HFFc6 (cell line): ENCODE data around the gene LENEP. TPM values are rescaled to one million over a fixed set of nuclear protein-coding genes. Genes with fewer than 3 reads are reported as not detected.

Experiments used
- DNase-seq: peaks from one replicate; pipeline ENCODE4 v3.0.0-alpha.2; 2018
- H3K27ac Mint-ChIP-seq: 2 replicates; pipeline ENCODE4 v1.8.0; 2020; ENCODE audit warnings: mild to moderate bottlenecking, mixed read lengths
- H3K27me3 Mint-ChIP-seq: 2 replicates; pipeline ENCODE4 v1.8.0; 2021; ENCODE audit warnings: mild to moderate bottlenecking, moderate library complexity, mixed read lengths; ENCODE audit not compliant: insufficient read depth
- H3K36me3 Mint-ChIP-seq: 2 replicates; pipeline ENCODE4 v1.8.0; 2021; ENCODE audit warnings: low read depth, mixed read lengths
- H3K4me1 Mint-ChIP-seq: 2 replicates; pipeline ENCODE4 v1.8.0; 2020; ENCODE audit warnings: low read depth, mixed read lengths
- H3K4me3 Mint-ChIP-seq: 2 replicates; pipeline ENCODE4 v1.8.0; 2020; ENCODE audit warnings: mild to moderate bottlenecking, moderate library complexity, mixed read lengths
- H3K9me3 Mint-ChIP-seq: 2 replicates; pipeline ENCODE4 v1.8.0; 2020; ENCODE audit warnings: mild to moderate bottlenecking, mixed read lengths
- total RNA-seq, 6 experiments: library from RNA; stranded (reverse); fragmentation: NEBNext Ultra II Directional; extraction: Animal tissue kit (Norgen Biotek cat#: 25700); gene quantifications; 2 replicates in 1 of 6; 3 replicates in 5 of 6; pipeline ENCODE4 v1.2.3, GENCODE V29; 2021
- TF ChIP-seq, protein P1 (sequence below): fragments of 200-600 bp; sonication (generic); IDR thresholded peaks from 2 replicates; pipeline ENCODE4 v1.5.0; 2021; ENCODE audit warnings: antibody characterized with exemption, mild to moderate bottlenecking

The LENEP gene
- total RNA-seq, 6 experiments from 2014 or later, result 0.46 TPM; not detected in 5

DNA sequence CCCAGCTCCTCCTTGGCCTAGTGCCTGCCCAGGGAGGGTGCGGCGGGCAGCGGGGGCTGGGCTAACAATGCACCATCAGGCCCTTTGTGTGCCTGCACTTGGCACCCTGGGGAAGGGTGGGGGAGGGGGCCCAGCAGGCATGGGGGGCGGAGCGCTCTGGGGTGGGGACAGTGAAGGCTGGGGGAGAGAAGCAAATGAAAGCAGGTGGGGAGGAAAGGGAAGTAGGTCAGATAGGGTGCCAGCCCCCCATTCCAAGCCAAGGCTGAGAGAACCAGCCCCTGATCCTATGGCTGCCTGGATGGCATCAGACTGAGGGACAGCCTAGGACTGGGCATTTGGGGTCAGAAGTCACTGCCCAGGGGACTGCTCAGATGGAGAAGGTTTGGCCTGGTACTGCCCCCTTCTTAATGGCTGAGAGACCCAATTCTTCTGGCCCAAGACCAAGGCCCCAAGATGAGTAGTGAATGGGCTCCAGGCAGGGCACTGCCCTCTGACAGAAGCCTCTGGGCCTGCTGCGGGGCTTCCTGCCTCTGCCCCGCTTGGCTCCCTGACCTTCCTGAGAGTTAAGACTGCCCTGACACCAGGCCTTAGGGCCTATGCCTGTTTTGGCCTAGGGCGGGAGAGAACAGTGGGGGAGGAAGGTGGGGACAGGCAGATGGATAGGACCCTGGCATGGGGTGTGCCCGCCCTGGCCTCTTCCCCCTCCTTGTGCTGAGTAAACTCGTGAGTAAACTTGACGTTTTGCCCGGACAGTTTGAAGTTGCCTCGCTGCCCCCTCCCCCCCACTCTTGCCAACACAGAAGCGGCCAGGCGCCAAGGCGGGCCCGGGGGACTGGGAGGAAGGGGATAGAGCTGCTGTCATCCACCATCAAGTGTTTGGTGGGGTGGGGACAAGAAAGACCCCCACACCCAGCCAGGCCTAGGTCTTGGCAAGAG lies 12.0 kb downstream of the LENEP start:
- Mint-ChIP-seq H3K27me3 (no peaks in the 10 kb centered on the region; the same call in 1 of the 2 replicates), H3K27ac (peak overlapping the region; percentile 65), H3K4me1 (peaks cover 22% of the 10 kb centered on the region), H3K36me3 (no peaks in the 10 kb centered on the region), H3K9me3 (no peaks in the 10 kb centered on the region), H3K4me3 (no peak overlapping the region)
- no peak for DNase-seq
- TF ChIP-seq, protein P1, sequence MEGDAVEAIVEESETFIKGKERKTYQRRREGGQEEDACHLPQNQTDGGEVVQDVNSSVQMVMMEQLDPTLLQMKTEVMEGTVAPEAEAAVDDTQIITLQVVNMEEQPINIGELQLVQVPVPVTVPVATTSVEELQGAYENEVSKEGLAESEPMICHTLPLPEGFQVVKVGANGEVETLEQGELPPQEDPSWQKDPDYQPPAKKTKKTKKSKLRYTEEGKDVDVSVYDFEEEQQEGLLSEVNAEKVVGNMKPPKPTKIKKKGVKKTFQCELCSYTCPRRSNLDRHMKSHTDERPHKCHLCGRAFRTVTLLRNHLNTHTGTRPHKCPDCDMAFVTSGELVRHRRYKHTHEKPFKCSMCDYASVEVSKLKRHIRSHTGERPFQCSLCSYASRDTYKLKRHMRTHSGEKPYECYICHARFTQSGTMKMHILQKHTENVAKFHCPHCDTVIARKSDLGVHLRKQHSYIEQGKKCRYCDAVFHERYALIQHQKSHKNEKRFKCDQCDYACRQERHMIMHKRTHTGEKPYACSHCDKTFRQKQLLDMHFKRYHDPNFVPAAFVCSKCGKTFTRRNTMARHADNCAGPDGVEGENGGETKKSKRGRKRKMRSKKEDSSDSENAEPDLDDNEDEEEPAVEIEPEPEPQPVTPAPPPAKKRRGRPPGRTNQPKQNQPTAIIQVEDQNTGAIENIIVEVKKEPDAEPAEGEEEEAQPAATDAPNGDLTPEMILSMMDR, result no peak

DNA sequence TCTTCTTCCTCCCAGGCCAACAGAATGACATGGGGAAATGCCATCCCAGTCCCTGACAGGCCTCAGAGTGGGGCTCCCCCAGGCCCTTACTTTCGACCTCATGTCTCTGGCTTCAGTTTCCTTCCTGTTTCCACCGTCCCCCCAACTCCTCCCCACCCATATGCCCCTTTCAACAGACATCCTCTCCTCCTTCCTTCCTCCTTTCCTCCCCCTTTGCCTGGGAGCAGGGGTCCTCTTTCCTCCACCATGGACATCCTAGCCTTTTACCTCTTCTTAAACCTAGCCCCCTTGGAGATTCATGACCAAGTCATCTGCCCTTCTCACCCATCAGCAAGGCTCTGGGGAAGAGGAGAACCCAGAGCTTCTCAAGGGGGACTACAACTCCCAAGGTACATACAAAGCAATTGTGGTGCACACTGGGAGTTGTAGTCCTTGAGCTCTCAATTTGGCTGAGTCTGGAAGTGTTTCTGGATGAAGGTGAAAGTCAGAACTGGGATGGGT lies 13.3 kb downstream of the LENEP start:
- Mint-ChIP-seq H3K9me3 (no peaks in the 10 kb centered on the region), H3K36me3 (no peaks in the 10 kb centered on the region), H3K27ac (peak overlapping the region; percentile 65; the same call in 1 of the 2 replicates), H3K27me3 (no peaks in the 10 kb centered on the region; the same call in 1 of the 2 replicates), H3K4me3 (no peak overlapping the region), H3K4me1 (peaks cover 21% of the 10 kb centered on the region)
- TF ChIP-seq, protein P1, result no peak
- DNase-seq, result no peak

DNA sequence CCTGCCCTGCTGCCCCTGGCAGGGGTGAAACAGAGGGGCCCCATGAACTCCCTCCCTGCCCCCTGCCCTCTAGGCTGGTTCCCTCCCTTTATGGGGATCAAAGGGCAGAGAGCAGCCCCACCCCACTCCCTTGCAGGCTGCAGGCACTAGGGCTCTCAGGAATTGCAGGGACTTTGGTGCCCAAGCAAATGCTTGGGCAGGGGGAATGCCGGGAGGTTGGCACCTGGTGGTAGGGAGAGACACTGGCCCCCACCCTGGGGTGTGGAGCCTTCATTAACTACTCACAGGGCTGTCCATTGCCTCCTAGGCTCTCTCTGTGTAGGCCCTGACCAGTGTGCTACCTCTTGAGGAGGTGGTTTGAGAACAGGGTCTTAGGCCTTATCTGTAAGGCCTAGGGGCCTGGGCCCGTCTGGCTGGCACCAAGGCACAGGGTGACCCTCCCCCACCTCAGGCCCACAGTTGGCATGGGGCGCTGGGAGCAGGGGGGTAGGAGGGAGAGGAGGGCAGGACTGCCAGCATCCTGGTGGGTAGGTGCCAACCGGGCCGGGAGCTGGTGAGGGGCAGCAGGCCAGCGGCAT lies 14.0 kb downstream of the LENEP start:
- Mint-ChIP-seq H3K4me1 (peaks cover 21% of the 10 kb centered on the region), H3K4me3 (no peak overlapping the region), H3K9me3 (no peaks in the 10 kb centered on the region), H3K27me3 (no peaks in the 10 kb centered on the region; the same call in 1 of the 2 replicates), H3K36me3 (no peaks in the 10 kb centered on the region), H3K27ac (no peak overlapping the region)
- no peak for DNase-seq
- TF ChIP-seq, protein P1, result no peak

DNA sequence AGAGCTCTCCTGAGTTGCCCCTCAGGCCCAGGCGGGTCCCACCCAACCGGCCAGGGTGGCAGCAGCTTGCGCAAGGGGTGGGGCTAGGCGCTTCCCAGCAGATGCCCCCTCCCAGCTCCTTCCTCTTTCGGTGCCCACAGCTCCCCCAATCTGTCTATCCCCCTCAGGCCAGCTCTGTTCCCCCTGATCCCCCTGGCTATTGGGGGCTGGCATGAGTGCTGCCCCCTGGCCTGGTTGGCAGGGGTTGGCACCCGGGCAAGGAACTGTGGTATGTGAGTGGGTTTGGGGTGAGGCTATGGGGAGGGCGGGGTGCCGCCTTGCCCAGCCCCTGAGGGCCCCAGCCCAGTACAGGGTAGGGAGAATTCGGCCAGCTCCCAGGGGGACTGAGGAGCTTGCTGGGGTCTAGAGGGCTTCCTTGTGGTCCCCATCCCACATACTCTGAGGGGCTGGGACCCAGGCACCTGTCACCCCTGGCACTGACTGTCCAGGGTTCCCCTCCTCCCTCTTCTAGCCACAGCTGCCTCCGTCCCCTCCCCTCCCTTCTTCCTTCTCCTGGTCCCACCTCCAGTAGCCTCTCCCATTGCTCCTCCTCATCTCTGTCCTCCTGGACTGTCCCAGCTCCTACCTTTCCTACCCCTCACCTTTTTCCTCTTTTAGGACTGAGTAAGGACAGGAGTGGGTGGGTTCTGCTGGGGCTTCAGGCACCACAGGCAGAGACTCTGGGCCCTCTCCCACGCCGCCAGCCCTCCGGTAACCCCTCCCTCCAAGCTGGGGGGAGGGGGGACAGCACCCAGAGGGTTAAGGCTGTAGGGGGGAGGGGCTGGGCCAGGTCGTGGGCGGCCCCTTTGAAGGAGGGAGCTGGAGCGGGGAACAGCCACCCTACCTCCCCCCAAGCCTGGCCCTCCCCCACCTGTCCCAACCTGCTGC lies 14.9 kb downstream of the LENEP start:
- Mint-ChIP-seq H3K4me3 (no peak overlapping the region), H3K4me1 (peaks cover 21% of the 10 kb centered on the region), H3K27me3 (no peaks in the 10 kb centered on the region; the same call in 1 of the 2 replicates), H3K27ac (no peak overlapping the region), H3K36me3 (no peaks in the 10 kb centered on the region), H3K9me3 (no peaks in the 10 kb centered on the region)
- TF ChIP-seq, protein P1, result no peak
- DNase-seq, result no peak

DNA sequence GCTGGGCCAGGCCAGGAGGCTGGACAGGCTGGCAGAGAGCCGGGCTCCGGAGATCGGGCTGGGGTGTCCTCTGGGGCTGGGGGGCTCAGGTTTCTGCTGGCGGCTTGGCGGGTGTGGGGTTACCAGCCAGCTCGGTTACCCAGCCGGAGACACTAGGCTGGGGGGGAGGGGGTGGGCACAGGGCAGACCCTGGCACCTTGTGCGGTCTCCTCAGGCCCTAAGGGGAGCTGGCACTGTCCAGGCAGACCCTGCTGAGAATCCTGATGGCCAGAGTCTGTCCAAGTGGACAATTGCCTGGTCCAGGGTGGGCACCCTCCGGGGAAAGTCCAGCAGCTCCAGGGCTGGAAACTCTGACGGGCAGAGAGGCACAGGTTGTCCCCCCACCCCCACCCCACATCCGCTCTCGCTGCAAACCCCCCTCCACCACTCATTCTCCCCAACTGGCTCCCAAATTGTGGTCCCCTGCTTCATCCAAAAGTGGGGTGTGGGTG lies 15.9 kb downstream of the LENEP start:
- Mint-ChIP-seq H3K27me3 (no peaks in the 10 kb centered on the region; the same call in 1 of the 2 replicates), H3K36me3 (no peaks in the 10 kb centered on the region), H3K9me3 (no peaks in the 10 kb centered on the region), H3K4me3 (no peak overlapping the region), H3K4me1 (peaks cover 18% of the 10 kb centered on the region), H3K27ac (no peak overlapping the region)
- TF ChIP-seq, protein P1, result no peak
- DNase-seq, result no peak
